GM13977 (cell line): ENCODE results near the gene ENO1.
"Not testable (repeated sequence)": the region's sequence is repeated elsewhere in the genome, so short reads cannot be mapped to it uniquely, and the experiment has no call there.

Source experiments
- DNase-seq: peaks from one replicate; pipeline ENCODE4 v3.0.0; 2012; ENCODE audit warnings: low spot score
- in situ Hi-C: fragments of 300-500 bp; cut with MboI; formaldehyde crosslinking; loops from one replicate; pipeline ENCODE4 v1.12.0; 2022; ENCODE audit warnings: low sequenced_read_pairs, low pct_unique_long_range_greater_than_20kb, mixed read lengths, inconsistent platforms; ENCODE audit not compliant: unreplicated experiment
- TF ChIP-seq, protein P1 (sequence below): IDR thresholded peaks from 2 replicates; pipeline ENCODE4 v1.5.1; 2012; ENCODE audit warnings: mild to moderate bottlenecking, control low read depth; ENCODE audit not compliant: insufficient read depth; ENCODE audit errors: extremely low read depth, missing control alignments

The ENO1 gene

GRCh38 chr1:8844501-8845006 is 33.9 kb downstream of the ENO1 start:
- DNase-seq = no peak
- in situ Hi-C loops = no loop called here
- TF ChIP-seq, protein P1, sequence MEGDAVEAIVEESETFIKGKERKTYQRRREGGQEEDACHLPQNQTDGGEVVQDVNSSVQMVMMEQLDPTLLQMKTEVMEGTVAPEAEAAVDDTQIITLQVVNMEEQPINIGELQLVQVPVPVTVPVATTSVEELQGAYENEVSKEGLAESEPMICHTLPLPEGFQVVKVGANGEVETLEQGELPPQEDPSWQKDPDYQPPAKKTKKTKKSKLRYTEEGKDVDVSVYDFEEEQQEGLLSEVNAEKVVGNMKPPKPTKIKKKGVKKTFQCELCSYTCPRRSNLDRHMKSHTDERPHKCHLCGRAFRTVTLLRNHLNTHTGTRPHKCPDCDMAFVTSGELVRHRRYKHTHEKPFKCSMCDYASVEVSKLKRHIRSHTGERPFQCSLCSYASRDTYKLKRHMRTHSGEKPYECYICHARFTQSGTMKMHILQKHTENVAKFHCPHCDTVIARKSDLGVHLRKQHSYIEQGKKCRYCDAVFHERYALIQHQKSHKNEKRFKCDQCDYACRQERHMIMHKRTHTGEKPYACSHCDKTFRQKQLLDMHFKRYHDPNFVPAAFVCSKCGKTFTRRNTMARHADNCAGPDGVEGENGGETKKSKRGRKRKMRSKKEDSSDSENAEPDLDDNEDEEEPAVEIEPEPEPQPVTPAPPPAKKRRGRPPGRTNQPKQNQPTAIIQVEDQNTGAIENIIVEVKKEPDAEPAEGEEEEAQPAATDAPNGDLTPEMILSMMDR = no peak

GRCh38 chr1:8841395-8841794 is 37.1 kb downstream of the ENO1 start:
- in situ Hi-C loops = no loop called here
- TF ChIP-seq, protein P1 = no peak

GRCh38 chr1:8839990-8840389 is 38.5 kb downstream of the ENO1 start:
- TF ChIP-seq, protein P1 = no peak
- no peak for DNase-seq
- in situ Hi-C loops = loop anchor here (10.0 kb wide), 1 partner anchor 275 kb away; no protein-coding TSS in a partner anchor

More at GRCh38 chr1:8841395-8841794, 37.1 kb downstream of the ENO1 start:
- DNase-seq = no peak

GRCh38 chr1:8835941-8836643 is 42.4 kb downstream of the ENO1 start:
- TF ChIP-seq, protein P1 = no peak
- in situ Hi-C loops = loop anchor here (10.0 kb wide), 1 partner anchor 271 kb away; no protein-coding TSS in a partner anchor
- DNase-seq = no peak

DNA sequence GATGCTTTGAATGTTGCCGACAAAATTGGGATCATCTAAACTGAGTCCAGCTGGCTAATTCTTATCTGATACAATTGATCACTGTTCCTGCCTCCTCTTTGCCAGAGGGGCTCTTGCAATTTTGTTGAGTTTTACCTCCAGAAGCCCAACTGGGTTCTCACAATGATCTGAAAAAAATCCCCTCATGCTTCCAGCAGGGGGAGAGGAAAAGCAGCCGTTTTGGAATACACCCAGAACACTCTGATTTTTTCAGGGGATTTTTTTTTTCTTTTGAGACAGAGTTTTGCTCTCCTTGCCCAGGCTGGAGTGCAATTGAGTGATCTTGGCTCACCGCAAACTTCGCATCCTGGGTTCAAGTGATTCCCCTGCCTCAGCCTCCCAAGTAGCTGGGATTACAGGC is 47.1 kb downstream of the ENO1 start:
- TF ChIP-seq, protein P1 = no peak
- in situ Hi-C loops = loop anchor here (10.0 kb wide), 1 partner anchor 267 kb away; no protein-coding TSS in a partner anchor
- no peak for DNase-seq

DNA sequence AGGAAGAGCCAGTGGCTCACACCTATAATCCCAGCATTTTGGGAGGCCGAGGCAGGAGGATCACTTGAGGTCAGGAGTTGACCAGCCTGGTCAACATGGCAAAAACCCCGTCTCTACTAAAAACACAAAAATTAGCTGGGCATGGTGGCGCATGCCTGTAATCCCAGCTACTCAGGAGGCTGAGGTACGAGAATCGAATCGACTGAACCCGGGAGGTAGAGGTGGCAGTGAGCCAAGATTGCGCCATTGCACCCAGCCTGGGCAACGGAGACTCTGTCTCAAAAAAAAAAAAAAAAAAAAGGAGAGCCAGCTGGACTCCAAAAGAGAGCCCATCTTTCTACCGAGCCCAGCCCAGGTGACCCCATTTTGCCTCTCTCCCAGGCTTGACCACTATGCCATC is 47.8 kb downstream of the ENO1 start:
- DNase-seq = not testable (repeated sequence)
- in situ Hi-C loops = loop anchor here (10.0 kb wide), 1 partner anchor 266 kb away; no protein-coding TSS in a partner anchor

DNA sequence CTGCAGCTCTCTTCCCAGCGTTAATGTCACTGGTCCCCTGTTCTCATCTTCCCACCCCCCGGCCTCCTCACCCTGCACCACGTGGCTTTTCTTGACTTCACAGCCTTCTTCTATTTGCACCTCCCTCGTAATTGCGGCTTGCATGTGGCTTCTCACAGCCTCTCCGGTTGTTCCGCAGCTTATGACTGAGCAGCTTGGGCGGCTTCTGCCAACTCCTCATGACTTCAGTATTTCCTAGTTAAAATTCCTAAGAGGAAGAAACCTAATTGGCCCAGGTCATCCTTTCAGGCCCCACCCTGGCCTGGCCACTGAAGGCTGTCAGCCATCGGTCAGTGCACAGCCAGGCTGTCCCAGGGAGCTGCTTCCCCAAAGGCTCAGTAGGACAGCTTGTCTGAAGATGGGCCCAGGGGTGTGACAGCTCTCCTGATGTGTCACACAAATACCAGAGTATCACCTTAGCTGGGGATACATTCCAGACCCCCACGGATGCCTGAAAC is 52.5 kb downstream of the ENO1 start:
- no peak for DNase-seq
- in situ Hi-C loops = no loop called here
- TF ChIP-seq, protein P1 = no peak
